PC-3 (cell line): Measurements from ENCODE around the gene TBC1D2B.

ENCODE experiments used
- EZH2 ChIP-seq: fragments of 300-600 bp; sonication (generic); IDR thresholded peaks from one replicate; pipeline ENCODE4 v1.6.1; 2017; ENCODE audit warnings: antibody characterized with exemption, mild to moderate bottlenecking, low read length; ENCODE audit not compliant: unreplicated experiment
- EZH2phosphoT487 ChIP-seq: fragments of 300-600 bp; sonication (generic); IDR thresholded peaks from 2 replicates; pipeline ENCODE4 v1.6.1; 2018; ENCODE audit warnings: mild to moderate bottlenecking, antibody characterized with exemption, low read length, borderline replicate concordance
- TF ChIP-seq, protein P1 (sequence below): fragments of 300-600 bp; sonication (generic); conservative IDR thresholded peaks from 2 replicates; pipeline ENCODE4 v1.5.1; 2017; ENCODE audit warnings: antibody characterized with exemption, low read depth, mild to moderate bottlenecking, low read length

DNA sequence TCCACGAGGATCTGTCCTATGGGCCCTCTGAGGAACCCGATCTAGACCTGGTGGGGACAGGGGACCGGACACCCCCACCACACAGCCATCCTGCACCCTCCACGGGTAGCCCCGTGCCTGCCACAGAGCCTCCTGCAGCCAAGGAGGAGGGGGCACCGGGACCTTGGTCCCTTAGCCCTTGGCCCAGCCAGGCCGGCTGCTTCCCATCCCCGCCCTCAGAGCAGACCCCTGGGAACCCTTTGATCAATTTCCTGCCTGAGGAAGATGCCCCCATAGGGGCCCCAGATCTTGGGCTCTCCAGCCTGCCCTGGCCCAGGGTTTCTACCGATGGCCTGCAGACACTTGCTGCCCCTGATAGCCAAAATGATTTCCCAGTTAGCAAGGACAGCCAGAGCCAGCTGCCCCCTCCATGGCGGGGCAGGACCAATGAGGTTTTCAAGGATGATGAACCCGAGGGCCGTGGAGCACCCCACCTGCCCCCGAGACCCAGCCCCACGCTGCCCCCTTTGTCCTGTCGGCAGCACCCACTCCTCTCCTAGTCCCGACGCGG, 91.5 kb downstream of the TBC1D2B start:
- TF ChIP-seq, protein P1, sequence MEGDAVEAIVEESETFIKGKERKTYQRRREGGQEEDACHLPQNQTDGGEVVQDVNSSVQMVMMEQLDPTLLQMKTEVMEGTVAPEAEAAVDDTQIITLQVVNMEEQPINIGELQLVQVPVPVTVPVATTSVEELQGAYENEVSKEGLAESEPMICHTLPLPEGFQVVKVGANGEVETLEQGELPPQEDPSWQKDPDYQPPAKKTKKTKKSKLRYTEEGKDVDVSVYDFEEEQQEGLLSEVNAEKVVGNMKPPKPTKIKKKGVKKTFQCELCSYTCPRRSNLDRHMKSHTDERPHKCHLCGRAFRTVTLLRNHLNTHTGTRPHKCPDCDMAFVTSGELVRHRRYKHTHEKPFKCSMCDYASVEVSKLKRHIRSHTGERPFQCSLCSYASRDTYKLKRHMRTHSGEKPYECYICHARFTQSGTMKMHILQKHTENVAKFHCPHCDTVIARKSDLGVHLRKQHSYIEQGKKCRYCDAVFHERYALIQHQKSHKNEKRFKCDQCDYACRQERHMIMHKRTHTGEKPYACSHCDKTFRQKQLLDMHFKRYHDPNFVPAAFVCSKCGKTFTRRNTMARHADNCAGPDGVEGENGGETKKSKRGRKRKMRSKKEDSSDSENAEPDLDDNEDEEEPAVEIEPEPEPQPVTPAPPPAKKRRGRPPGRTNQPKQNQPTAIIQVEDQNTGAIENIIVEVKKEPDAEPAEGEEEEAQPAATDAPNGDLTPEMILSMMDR, result no peak
- no peak for TF ChIP-seq EZH2
- no peak for TF ChIP-seq EZH2phosphoT487
